HepG2 (cell line): ENCODE results near the gene SCEL.

Source experiments
- GABPA ChIP-seq, 2 experiments: IDR thresholded peaks; 2 replicates each; pipeline ENCODE4 v1.6.1; 2011 to 2016; ENCODE audit warnings: low read depth in 2 of 2, low read length in 1 of 2, missing biosample characterization in 1 of 2, missing genetic modification characterization in 1 of 2
- IKZF4 ChIP-seq: sonication (generic); formaldehyde crosslinking; IDR thresholded peaks from 2 replicates; pipeline ENCODE4 v1.5.1; 2020; ENCODE audit warnings: borderline replicate concordance, mild to moderate bottlenecking, low read depth, missing genetic modification reagents; ENCODE audit errors: not compliant biosample characterization
- NCOA1 ChIP-seq: sonication (generic); formaldehyde crosslinking; IDR thresholded peaks from 2 replicates; pipeline ENCODE4 v1.9.0; 2021; ENCODE audit warnings: missing genetic modification reagents
- POLR2A ChIP-seq, 2 experiments: IDR thresholded peaks; 2 replicates each; pipeline ENCODE4 v1.6.1; 2011; ENCODE audit warnings: low read depth in 2 of 2, low read length in 2 of 2, mild to moderate bottlenecking in 1 of 2, moderate library complexity in 1 of 2; ENCODE audit not compliant: insufficient read depth in 1 of 2
- SMARCE1 ChIP-seq: fragments of 450-650 bp; IDR thresholded peaks from 2 replicates; pipeline ENCODE4 v1.6.1; 2017; ENCODE audit warnings: borderline replicate concordance
- ZFP36 ChIP-seq: fragments of 150-350 bp; IDR thresholded peaks from 2 replicates; pipeline ENCODE4 v1.6.1; 2018; ENCODE audit warnings: borderline replicate concordance, low read length, low read depth; ENCODE audit not compliant: partially characterized antibody
- ZNF12 ChIP-seq: sonication (generic); formaldehyde crosslinking; IDR thresholded peaks from 2 replicates; pipeline ENCODE4 v1.5.0; 2020; ENCODE audit warnings: missing genetic modification reagents
- ZNF17 ChIP-seq: sonication (generic); formaldehyde crosslinking; IDR thresholded peaks from 2 replicates; pipeline ENCODE4 v1.5.0; 2020; ENCODE audit warnings: mild to moderate bottlenecking, missing genetic modification reagents
- TF ChIP-seq, protein P1 (sequence below): sonication (generic); formaldehyde crosslinking; IDR thresholded peaks from 2 replicates; pipeline ENCODE4 v1.5.0; 2020; ENCODE audit warnings: mild to moderate bottlenecking, missing genetic modification reagents, moderate library complexity
- TF ChIP-seq, protein P2 (sequence below): fragments of 450-650 bp; IDR thresholded peaks from 2 replicates; pipeline ENCODE4 v1.6.1; 2017

DNA sequence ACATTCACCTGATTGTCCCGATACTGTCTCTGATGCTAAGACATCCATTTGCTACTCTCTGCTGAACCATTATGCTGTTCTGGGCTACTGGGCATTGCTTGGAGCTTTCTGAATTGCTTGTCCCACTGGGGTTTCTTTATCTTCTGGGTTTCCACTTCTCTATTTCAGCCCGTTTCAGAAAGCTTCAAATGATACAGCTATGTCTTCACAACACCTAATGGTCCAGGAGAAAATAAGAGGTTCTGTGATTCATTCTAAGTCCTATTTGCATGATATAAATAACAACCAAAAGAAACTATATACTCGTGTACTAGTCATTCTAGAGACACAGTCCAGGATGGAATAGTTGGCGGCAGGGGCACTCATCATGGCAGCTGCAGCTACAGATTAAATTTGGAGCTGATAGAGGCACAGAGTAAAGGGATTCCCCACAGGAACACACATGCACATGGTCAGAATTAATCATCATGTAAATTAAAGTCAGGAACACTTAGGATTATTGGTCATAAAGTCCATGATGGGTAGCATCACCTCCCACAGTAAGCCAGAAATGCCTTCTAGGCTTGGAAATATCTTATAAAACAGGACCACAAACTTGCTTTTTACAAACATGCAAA is 33.3 kb upstream of the SCEL start:
- TF ChIP-seq POLR2A (IDR thresholded peaks at IDR 0.05; ENCODE audit: insufficient read depth in 1 of 2, low read depth in 2 of 2, low read length in 2 of 2) (no peak), ZFP36 (no peak), IKZF4 (CRISPR knock-in tag) (no peak), GABPA (IDR thresholded peaks at IDR 0.05; ENCODE audit: low read depth, low read length) (no peak), GABPA (CRISPR knock-in tag; IDR thresholded peaks at IDR 0.05; ENCODE audit: low read depth) (no peak), ZNF12 (CRISPR knock-in tag) (no peak), ZNF17 (no peak), SMARCE1 (no peak), NCOA1 (CRISPR knock-in tag) (no peak)
- TF ChIP-seq, protein P1, sequence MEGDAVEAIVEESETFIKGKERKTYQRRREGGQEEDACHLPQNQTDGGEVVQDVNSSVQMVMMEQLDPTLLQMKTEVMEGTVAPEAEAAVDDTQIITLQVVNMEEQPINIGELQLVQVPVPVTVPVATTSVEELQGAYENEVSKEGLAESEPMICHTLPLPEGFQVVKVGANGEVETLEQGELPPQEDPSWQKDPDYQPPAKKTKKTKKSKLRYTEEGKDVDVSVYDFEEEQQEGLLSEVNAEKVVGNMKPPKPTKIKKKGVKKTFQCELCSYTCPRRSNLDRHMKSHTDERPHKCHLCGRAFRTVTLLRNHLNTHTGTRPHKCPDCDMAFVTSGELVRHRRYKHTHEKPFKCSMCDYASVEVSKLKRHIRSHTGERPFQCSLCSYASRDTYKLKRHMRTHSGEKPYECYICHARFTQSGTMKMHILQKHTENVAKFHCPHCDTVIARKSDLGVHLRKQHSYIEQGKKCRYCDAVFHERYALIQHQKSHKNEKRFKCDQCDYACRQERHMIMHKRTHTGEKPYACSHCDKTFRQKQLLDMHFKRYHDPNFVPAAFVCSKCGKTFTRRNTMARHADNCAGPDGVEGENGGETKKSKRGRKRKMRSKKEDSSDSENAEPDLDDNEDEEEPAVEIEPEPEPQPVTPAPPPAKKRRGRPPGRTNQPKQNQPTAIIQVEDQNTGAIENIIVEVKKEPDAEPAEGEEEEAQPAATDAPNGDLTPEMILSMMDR (CRISPR knock-in tag), result no peak
- TF ChIP-seq, protein P2, sequence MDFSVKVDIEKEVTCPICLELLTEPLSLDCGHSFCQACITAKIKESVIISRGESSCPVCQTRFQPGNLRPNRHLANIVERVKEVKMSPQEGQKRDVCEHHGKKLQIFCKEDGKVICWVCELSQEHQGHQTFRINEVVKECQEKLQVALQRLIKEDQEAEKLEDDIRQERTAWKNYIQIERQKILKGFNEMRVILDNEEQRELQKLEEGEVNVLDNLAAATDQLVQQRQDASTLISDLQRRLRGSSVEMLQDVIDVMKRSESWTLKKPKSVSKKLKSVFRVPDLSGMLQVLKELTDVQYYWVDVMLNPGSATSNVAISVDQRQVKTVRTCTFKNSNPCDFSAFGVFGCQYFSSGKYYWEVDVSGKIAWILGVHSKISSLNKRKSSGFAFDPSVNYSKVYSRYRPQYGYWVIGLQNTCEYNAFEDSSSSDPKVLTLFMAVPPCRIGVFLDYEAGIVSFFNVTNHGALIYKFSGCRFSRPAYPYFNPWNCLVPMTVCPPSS, result no peak
